ENCODE results near the gene PROSER2.

Gene PROSER2

DNA sequence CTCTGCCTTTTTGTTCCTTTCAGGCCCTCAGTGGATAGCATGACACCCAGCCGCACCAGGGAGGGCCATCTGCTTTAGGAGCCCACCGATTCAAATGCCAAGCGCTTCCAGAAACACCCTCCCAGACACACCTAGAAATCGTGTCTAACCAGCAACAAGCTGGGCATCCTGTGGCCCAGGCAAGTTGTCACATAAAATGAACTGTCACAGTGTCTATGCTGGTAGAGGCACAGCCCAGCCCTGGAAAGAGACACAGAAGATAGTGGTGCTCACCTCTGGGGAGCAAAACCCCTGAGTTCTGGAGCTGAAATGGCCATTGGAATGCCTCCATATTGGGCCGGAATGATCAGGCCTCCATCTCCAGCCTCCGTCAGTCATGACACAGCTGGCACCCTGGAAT, 42.0 kb upstream of the PROSER2 start:
- WGBS (ENCODE audit: extremely low coverage, insufficient coverage, insufficient read length), result no CpG with 5 or more reads among the region's 6 CpGs
- Histone ChIP-seq H3K27me3 (ENCODE audit: insufficient read depth, low read length) (no peaks in the 10 kb centered on the region), H3K4me3 (ENCODE audit: low read depth, low read length) (no peak overlapping the region), H3K4me1 (ENCODE audit: control insufficient read depth in 1 of 2, insufficient read depth in 2 of 2, low read length in 2 of 2) (no peaks in the 10 kb centered on the region), H3K18ac (ENCODE audit: low read length) (no peak overlapping the region), H2BK5ac (ENCODE audit: low read depth, low read length, poor library complexity) (no peak overlapping the region), H2AK5ac (ENCODE audit: low read length) (no peak overlapping the region), H3K9ac (ENCODE audit: low read length) (no peak overlapping the region), H4K91ac (ENCODE audit: low read depth, low read length) (no peak overlapping the region), H4K8ac (ENCODE audit: low read depth, low read length) (no peak overlapping the region), H3K79me1 (ENCODE audit: low read length) (no peaks in the 10 kb centered on the region), H3K27ac (ENCODE audit: low read depth, low read length) (no peak overlapping the region), H3K4ac (ENCODE audit: low read depth, low read length) (no peak overlapping the region), H2BK120ac (ENCODE audit: insufficient read depth, low read length, poor library complexity) (no peak overlapping the region), H3K23ac (ENCODE audit: low read length) (no peak overlapping the region), H4K12ac (ENCODE audit: low read depth, low read length) (no peak overlapping the region), H3K9me3 (ENCODE audit: insufficient read depth, low read depth, low read length) (peaks cover 3% of the 10 kb centered on the region), H3K14ac (ENCODE audit: low read length) (no peak overlapping the region), H3K79me2 (ENCODE audit: control insufficient read depth, insufficient read depth, low read length, poor library complexity) (no peaks in the 10 kb centered on the region), H3K36me3 (ENCODE audit: control insufficient read depth in 1 of 2, insufficient read depth in 2 of 2, low read length in 2 of 2) (no peaks in the 10 kb centered on the region), H3K4me2 (ENCODE audit: low read length) (no peak overlapping the region), H2AFZ (ENCODE audit: insufficient read depth, low read length, poor library complexity) (no peak overlapping the region), H2BK12ac (ENCODE audit: low read length) (no peak overlapping the region)
- DNase-seq, result no peak

DNA sequence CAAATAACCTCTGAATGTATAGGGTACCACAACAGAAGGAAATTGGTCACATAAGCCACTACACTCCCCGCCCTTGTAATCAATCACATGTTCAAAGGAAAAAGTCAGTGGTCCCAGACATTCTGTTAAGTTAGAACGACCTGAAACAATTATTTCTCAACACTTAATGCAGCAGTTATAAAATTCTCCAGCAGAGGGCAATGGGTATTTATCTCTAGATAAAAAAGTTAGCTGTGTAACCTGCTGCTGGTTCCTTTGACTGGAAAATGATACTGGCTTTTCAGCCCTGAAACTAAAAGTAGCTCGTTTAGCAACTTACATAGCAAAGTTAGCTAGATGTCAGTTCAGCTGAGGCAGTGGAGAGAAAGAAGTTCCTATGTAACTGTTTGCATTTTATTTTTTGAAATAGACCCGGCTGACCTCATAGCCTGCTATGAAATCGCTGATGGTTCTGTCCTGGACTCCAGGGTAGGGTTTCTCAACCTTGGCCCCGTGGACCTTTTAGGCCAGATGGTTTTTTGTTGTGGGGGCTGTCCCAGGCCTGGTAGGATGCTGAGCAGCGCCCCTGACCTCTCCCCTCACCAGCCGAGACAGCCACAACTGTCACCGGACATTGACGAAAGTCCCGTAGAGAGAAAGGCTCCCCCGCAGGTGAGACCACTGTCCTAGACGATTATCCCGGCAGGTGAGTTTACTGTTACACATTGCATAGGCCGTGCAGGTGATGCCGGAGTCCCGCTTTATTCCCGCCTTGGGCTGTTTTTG, 40.2 kb upstream of the PROSER2 start:
- Histone ChIP-seq H2BK12ac (ENCODE audit: low read length) (no peak overlapping the region), H3K79me2 (ENCODE audit: control insufficient read depth, insufficient read depth, low read length, poor library complexity) (no peaks in the 10 kb centered on the region), H3K4me3 (ENCODE audit: low read depth, low read length) (no peak overlapping the region), H3K4ac (ENCODE audit: low read depth, low read length) (no peak overlapping the region), H2AFZ (ENCODE audit: insufficient read depth, low read length, poor library complexity) (no peak overlapping the region), H2BK5ac (ENCODE audit: low read depth, low read length, poor library complexity) (no peak overlapping the region), H4K8ac (ENCODE audit: low read depth, low read length) (no peak overlapping the region), H3K27me3 (ENCODE audit: insufficient read depth, low read length) (no peaks in the 10 kb centered on the region), H3K9me3 (ENCODE audit: insufficient read depth, low read depth, low read length) (peaks cover 3% of the 10 kb centered on the region), H3K18ac (ENCODE audit: low read length) (no peak overlapping the region), H4K12ac (ENCODE audit: low read depth, low read length) (no peak overlapping the region), H3K23ac (ENCODE audit: low read length) (no peak overlapping the region), H3K14ac (ENCODE audit: low read length) (no peak overlapping the region), H3K4me1 (ENCODE audit: control insufficient read depth in 1 of 2, insufficient read depth in 2 of 2, low read length in 2 of 2) (no peaks in the 10 kb centered on the region), H3K27ac (ENCODE audit: low read depth, low read length) (no peak overlapping the region), H4K91ac (ENCODE audit: low read depth, low read length) (no peak overlapping the region), H2AK5ac (ENCODE audit: low read length) (no peak overlapping the region), H3K79me1 (ENCODE audit: low read length) (no peaks in the 10 kb centered on the region), H3K9ac (ENCODE audit: low read length) (no peak overlapping the region), H3K4me2 (ENCODE audit: low read length) (no peak overlapping the region), H3K36me3 (ENCODE audit: control insufficient read depth in 1 of 2, insufficient read depth in 2 of 2, low read length in 2 of 2) (no peaks in the 10 kb centered on the region), H2BK120ac (ENCODE audit: insufficient read depth, low read length, poor library complexity) (no peak overlapping the region)
- WGBS (ENCODE audit: extremely low coverage, insufficient coverage, insufficient read length), result no CpG with 5 or more reads among the region's 18 CpGs
- peak; percentile 24 to 95 for DNase-seq

GRCh38 chr10:11783558-11783865, 39.6 kb upstream of the PROSER2 start:
- Histone ChIP-seq H3K4ac (ENCODE audit: low read depth, low read length) (no peak overlapping the region), H3K4me3 (ENCODE audit: low read depth, low read length) (no peak overlapping the region), H3K36me3 (ENCODE audit: control insufficient read depth in 1 of 2, insufficient read depth in 2 of 2, low read length in 2 of 2) (no peaks in the 10 kb centered on the region), H3K27me3 (ENCODE audit: insufficient read depth, low read length) (no peaks in the 10 kb centered on the region), H4K91ac (ENCODE audit: low read depth, low read length) (no peak overlapping the region), H3K9me3 (ENCODE audit: insufficient read depth, low read depth, low read length) (peaks cover 3% of the 10 kb centered on the region), H3K27ac (ENCODE audit: low read depth, low read length) (no peak overlapping the region), H2BK12ac (ENCODE audit: low read length) (no peak overlapping the region), H2BK5ac (ENCODE audit: low read depth, low read length, poor library complexity) (no peak overlapping the region), H3K4me1 (ENCODE audit: control insufficient read depth in 1 of 2, insufficient read depth in 2 of 2, low read length in 2 of 2) (no peaks in the 10 kb centered on the region), H3K79me1 (ENCODE audit: low read length) (no peaks in the 10 kb centered on the region), H3K23ac (ENCODE audit: low read length) (no peak overlapping the region), H2AFZ (ENCODE audit: insufficient read depth, low read length, poor library complexity) (no peak overlapping the region), H3K4me2 (ENCODE audit: low read length) (no peak overlapping the region), H4K8ac (ENCODE audit: low read depth, low read length) (no peak overlapping the region), H3K9ac (ENCODE audit: low read length) (no peak overlapping the region), H3K18ac (ENCODE audit: low read length) (no peak overlapping the region), H3K79me2 (ENCODE audit: control insufficient read depth, insufficient read depth, low read length, poor library complexity) (no peaks in the 10 kb centered on the region), H4K12ac (ENCODE audit: low read depth, low read length) (no peak overlapping the region), H2AK5ac (ENCODE audit: low read length) (no peak overlapping the region), H3K14ac (ENCODE audit: low read length) (no peak overlapping the region), H2BK120ac (ENCODE audit: insufficient read depth, low read length, poor library complexity) (no peak overlapping the region)
- DNase-seq, result peak; percentile 15 to 34
- WGBS (ENCODE audit: extremely low coverage, insufficient coverage, insufficient read length), result no CpG with 5 or more reads among the region's 7 CpGs

GRCh38 chr10:11787374-11787773, 35.8 kb upstream of the PROSER2 start:
- Histone ChIP-seq H3K9me3 (ENCODE audit: insufficient read depth, low read depth, low read length) (no peaks in the 10 kb centered on the region), H2BK120ac (ENCODE audit: insufficient read depth, low read length, poor library complexity) (no peak overlapping the region), H3K79me2 (ENCODE audit: control insufficient read depth, insufficient read depth, low read length, poor library complexity) (no peaks in the 10 kb centered on the region), H3K79me1 (ENCODE audit: low read length) (no peaks in the 10 kb centered on the region), H4K8ac (ENCODE audit: low read depth, low read length) (no peak overlapping the region), H2AK5ac (ENCODE audit: low read length) (no peak overlapping the region), H3K4ac (ENCODE audit: low read depth, low read length) (no peak overlapping the region), H3K4me2 (ENCODE audit: low read length) (no peak overlapping the region), H3K18ac (ENCODE audit: low read length) (no peak overlapping the region), H3K23ac (ENCODE audit: low read length) (no peak overlapping the region), H4K91ac (ENCODE audit: low read depth, low read length) (no peak overlapping the region), H2AFZ (ENCODE audit: insufficient read depth, low read length, poor library complexity) (no peak overlapping the region), H3K4me3 (ENCODE audit: low read depth, low read length) (no peak overlapping the region), H2BK5ac (ENCODE audit: low read depth, low read length, poor library complexity) (no peak overlapping the region), H3K36me3 (ENCODE audit: control insufficient read depth in 1 of 2, insufficient read depth in 2 of 2, low read length in 2 of 2) (no peaks in the 10 kb centered on the region), H4K12ac (ENCODE audit: low read depth, low read length) (no peak overlapping the region), H3K4me1 (ENCODE audit: control insufficient read depth in 1 of 2, insufficient read depth in 2 of 2, low read length in 2 of 2) (no peaks in the 10 kb centered on the region), H2BK12ac (ENCODE audit: low read length) (no peak overlapping the region), H3K27ac (ENCODE audit: low read depth, low read length) (no peak overlapping the region), H3K9ac (ENCODE audit: low read length) (no peak overlapping the region), H3K27me3 (ENCODE audit: insufficient read depth, low read length) (no peaks in the 10 kb centered on the region), H3K14ac (ENCODE audit: low read length) (no peak overlapping the region)
- no peak for DNase-seq
- no CpG with 5 or more reads among the region's 9 CpGs for WGBS (ENCODE audit: extremely low coverage, insufficient coverage, insufficient read length)

Data from trophoblast cell (in vitro differentiated cells and primary cell).